Measurements from ENCODE around the gene GADD45A. TPM values are rescaled to one million over a fixed set of nuclear protein-coding genes. Genes with fewer than 3 reads are reported as not detected.

GADD45A gene
- total and polyA plus RNA-seq, 4 donors = 26.3 to 57.9 (median 33.4) TPM

Small RNAs within 50 kb of the gene (small RNA-seq; reads per million reads assigned to genes)
- gene RN7SL392P = not detected

Other genes with a start within 250 kb of the GADD45A start
- 10 to 100 TPM; 21.8 to 26.1 TPM for gene GNG12, start 148.3 kb downstream of the GADD45A start, total RNA-seq
- 10 to 100 TPM; 15.4 to 17.7 TPM for gene GNG12, start 148.3 kb downstream of the GADD45A start, polyA plus RNA-seq